GM19043 (cell line): ENCODE measurements around the gene MRPS18C.

Experiments used
- ATAC-seq: cut with Tn5 transposase; IDR thresholded peaks from one replicate; pipeline ENCODE4 v1.9.1; 2021; ENCODE audit warnings: low read depth; ENCODE audit not compliant: unreplicated experiment

MRPS18C gene

GRCh38 chr4:83455281-83456183 lies at the start of gene MRPS18C, which contains the start of gene HELQ:
TSS of gene MRPS18C (plus strand) at chr4:83456058. CDS start at chr4:83456078, 20 bp downstream.
TSS of gene HELQ (minus strand) at chr4:83455823. CDS start at chr4:83455693, 130 bp downstream.
- peak; percentile 93 for ATAC-seq

- no peak for ATAC-seq
Observed at GRCh38 chr4:83408908-83409307, 47.0 kb upstream of the MRPS18C start.

DNA sequence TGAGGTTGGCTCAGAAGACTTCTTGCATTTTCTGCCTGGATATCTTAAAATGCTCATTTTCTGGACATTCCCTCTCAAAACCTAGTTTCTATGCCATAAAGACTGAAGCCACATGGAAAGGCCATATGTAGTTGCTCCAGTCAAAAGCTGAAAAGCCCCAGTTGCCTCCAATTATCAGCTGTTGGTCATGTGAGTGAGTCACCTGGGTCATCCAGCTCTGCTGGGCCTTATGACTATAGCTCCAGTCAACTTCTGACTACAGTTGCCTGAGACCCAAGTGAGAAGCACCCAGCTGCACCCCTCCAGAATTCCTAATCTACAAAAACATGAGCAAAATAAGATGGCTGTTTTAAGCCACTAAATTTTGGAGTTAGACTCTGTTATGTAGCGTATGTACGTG lies 42.2 kb upstream of the MRPS18C start:
- no peak for ATAC-seq

DNA sequence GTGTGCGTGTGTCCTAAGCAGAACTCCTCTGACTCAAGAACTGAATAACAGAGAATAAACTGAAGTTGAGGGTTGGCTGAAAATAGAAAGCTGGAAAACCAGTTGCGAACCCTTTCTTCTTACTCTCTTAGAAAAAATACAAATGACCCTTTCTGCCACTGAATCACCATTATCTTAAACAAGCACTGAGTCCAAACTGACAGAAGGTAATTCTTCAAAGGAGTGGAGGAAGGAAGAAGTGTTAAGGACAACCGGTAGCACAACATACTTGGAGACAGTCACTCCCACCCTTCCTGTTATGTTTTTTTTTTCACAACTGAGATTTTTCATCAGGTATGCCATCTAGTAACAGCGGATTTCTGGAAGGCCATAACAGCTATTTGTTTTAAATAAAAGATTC lies 38.3 kb upstream of the MRPS18C start:
- no peak for ATAC-seq

DNA sequence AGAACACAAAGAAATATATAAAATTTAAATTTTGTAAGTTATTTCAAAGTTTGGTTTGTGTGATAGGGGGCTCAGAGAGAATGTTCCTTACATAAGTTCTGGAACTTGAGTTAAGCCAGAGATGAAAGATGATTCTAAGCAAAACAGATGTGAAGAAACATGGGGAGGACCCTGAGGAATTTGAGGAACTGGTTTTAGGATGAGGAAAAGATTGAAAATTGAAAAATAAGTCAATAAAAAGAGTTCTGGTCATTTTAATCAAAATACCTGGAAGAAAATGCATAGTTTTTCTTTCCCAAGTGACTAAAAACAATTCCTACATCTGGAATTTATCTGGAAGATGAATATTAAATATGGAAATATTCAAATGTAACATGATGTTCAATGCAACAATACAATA lies 37.6 kb upstream of the MRPS18C start:
- no peak for ATAC-seq

DNA sequence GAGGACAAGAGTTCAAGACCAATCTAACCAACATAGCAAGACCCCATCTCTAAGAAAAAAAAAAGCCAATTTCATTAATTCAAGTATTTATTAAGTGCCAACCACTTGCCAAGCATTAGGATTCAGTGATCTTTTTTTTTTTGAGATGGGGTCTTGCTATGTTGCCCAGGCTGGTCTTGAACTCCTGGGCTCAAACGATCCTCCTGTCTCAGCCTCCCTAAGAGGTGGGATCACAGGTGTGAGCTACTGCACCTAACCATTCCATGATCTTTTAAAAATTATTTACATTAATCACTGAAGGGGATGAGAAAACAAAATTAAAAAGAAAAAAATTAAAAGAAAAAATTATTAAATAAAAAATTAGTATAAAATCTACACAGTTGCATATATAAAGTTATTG lies 24.7 kb upstream of the MRPS18C start:
- ATAC-seq: no peak

DNA sequence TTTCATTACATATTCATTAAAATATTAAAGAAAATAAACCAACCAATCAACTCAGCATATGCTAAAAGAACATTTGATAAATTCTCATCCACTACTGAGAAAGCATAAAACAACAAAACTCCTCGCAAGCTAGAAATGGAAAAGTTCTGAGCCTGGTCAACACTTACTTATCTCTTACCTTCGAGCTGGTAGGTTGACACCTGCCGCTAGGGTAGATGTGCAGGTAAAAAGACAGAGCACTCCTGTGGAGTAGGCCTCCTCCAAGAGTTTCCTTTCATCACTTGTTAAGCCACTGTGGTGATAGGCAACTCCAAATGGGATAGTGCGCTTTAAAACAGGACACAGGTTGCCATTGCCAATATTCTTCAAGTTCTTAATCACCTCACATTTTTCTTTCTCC lies 19.2 kb upstream of the MRPS18C start:
- no peak for ATAC-seq

- no peak for ATAC-seq
Observed at GRCh38 chr4:83438719-83439118, 17.1 kb upstream of the MRPS18C start.

DNA sequence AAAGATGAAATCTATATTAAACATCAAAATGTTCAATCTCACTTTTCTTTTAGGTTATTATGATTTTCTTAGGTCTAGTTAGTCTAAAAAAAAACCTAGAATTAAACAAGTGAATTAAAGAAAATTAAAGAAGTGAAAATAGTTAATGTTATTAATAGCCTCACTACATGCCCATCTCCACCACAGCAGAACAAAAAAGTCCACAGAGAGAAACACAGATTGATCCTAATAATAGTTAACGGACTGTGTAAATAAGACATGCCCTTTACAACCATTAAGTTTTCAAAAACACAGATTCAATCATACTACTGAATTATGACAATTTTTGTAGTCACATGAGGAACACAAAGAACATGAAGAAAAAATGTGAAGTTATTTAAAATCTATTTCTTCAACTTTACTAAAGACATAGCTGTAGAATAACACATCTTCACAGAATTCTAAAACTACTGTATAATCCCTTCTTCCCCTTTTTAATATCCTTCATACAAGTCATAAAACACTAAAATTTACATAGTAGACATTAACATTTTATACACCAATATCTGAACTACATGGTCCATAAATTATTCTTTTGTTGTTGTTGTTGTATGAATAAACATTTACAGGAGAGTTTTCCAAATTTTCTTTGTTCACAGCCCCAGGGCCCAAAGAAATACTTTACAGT lies 15.6 kb upstream of the MRPS18C start:
- ATAC-seq: no peak

DNA sequence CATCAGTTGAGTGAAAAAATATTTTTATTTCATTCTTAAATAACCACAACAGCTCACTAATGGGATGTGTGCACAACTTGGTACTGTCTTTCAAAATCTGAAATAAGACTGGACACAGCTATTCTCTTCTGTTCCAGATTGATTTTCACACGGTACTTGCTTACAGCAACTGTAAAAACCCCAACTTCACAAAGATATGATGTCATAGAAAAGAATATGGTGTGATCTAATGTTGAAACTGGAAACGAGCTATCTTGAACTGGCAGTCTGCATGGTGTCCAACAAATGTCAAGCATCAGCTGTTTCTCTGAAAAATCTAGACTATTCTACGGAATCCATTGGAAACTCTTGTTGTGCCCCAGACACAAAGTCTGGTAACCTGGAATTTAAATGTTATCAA lies 15.0 kb upstream of the MRPS18C start:
- no peak for ATAC-seq

DNA sequence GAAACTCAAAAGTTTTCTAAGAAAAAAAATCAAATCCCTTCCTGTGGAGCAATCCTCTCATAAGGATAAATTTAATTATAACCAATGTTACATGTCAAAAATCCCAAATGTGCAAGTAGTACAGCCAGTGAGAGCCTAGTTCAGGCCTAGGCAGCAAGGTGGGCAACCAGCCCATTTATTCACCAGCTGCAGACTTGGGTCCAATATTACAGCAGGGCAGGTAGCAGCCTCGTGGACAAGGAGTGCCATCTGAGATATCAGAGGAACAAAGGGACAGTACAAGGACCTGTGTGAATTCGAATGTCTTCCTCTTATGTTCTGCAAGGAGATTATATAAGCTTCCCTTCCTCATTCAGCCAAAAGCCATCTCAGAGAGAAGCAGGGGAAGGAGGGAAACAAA lies 6.8 kb upstream of the MRPS18C start:
- ATAC-seq: no peak

- no peak for ATAC-seq
Observed at GRCh38 chr4:83454686-83455085, 1.2 kb upstream of the MRPS18C start.

DNA sequence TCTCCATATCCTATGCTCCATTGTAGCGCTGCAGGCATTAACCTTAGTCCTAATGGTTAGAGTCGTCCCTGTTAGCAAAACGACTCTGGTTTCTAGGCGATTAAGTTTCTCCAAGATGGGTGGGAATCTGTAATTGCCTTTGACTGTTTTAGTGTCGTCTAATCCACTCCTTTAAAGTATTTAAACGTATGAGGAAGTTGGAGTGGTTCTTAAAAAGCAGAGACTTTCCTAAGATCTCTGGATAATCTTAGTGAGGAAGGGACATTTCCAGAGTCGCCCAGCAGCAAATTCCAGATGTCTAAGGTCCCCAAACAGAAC lies 285 bp downstream of the MRPS18C start:
- no peak for ATAC-seq

GRCh38 chr4:83473423-83473822 lies 17.6 kb downstream of the MRPS18C start:
- ATAC-seq: no peak

DNA sequence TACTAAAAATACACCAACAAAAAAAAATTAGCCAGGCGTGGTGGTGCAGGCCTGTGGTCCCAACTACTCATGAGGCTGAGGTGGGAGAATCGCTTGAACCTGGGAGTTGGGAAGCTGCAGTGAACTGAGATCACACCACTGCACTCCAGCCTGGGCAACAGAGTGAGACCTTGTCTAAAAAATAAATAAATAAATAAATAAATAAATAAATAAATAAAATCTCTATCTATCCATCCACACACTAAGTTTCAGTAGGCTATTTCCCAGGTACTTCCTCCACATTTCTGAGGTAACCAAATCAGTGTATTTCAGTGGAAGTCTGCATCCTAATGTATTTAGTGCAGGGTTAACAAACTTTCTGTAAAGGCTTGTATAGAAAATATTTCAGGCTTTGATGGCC lies 18.1 kb downstream of the MRPS18C start:
- no peak for ATAC-seq

- ATAC-seq: peak; percentile 92
Observed at GRCh38 chr4:83484500-83485461, 28.9 kb downstream of the MRPS18C start, which contains the start of gene ABRAXAS1. TSS of gene ABRAXAS1 (minus strand) at chr4:83485100. CDS start at chr4:83485072, 28 bp downstream.

DNA sequence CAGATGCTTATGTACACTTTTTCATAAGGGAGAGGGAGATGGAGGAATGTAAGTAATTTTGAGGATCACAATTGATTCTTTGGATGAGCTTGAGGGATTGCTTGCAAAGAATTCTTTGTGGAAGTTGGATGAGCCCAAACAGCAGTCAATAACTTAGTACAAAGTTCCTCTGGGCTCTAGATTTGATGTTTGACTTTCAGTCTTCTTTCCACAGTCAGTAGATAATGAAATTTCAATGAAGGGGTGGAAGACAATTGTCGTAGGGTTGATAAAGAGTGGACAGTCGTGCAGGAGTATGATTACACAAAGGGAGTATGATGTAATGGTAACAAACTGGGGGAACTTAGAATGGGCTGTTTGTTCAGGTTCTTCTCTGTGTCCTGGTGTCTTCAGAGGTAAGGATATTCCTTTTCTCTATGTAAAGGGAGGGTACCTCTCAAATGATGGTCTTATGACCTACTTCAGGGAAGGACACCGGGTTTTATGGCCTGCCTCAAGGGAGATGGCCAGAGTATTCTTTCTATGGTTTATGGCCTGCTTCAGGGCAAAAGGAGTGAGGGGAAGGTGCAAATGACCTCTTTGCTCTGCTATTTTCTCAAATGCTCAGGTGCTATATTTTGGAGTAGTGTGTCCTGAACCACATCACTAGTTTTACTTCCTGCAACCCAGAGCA lies 30.7 kb downstream of the MRPS18C start:
- ATAC-seq: no peak

DNA sequence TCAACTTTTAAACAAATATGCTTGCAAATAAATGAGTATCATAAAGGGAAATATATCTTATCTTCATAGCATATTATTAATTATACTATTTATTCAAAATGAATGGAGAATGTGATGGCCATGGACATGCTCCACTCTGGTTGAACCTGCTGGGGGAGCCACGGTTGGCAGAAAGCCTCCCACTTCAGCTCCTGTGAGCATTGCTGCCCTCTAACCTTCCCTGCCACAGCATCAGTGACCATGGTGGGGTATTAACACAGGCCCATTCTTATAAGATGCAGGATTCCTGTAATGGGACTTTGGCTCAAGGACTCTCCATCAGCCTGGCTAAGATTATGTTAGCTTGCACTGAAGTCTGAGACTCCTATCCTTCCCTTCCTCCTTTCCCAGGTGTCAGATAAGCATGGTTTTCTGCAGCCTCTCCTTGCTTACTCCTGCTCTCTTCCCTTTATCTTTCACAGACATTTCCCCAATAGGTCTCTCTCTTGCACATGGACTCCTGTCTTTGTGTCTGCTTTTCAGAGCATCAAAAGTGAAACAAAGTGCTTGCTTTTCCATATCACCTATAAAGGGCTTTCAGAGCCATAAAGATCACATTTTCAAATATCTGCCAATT lies 34.0 kb downstream of the MRPS18C start:
- ATAC-seq: no peak

- ATAC-seq: peak; percentile 85
Observed at GRCh38 chr4:83490876-83491450, 35.1 kb downstream of the MRPS18C start.
